PC-3 (cell line): ENCODE results near the gene MAPKAPK3. TPM values are rescaled to one million over a fixed set of nuclear protein-coding genes. Genes with fewer than 3 reads are reported as not detected.

Experiments
- ATAC-seq: fragments of 200-7000 bp; cut with Tn5 transposase; 2 replicates; pipeline ENCODE4 v1.9.1; 2020; ENCODE audit warnings: mild to moderate bottlenecking, moderate library complexity
- BruUV-seq: library from RNA; stranded (reverse); fragments of 400-500 nt; replicated peaks from 2 replicates; lab custom pipeline; 2021; lab: Mats Ljungman, UMichigan
- CTCF ChIA-PET: fragments of 300-600 bp; sonication (Branson Sonifier 250); formaldehyde crosslinking; loops from one replicate; lab custom pipeline; 2022; ENCODE audit warnings: antibody characterized with exemption; lab: Charles Lee
- POLR2A ChIA-PET: fragments of 300-600 bp; sonication (Branson Sonifier 250); formaldehyde crosslinking; loops from one replicate; lab custom pipeline; 2022; ENCODE audit warnings: antibody characterized with exemption; ENCODE audit not compliant: unreplicated experiment; lab: Charles Lee
- DNase-seq: peaks from one replicate; pipeline ENCODE4 v3.0.0-alpha.2; 2015
- H2AFZ ChIP-seq: fragments of 300-600 bp; sonication (generic); 2 replicates; pipeline ENCODE4 v1.6.0; 2016; ENCODE audit warnings: antibody characterized with exemption, low read length
- H3F3A ChIP-seq: fragments of 300-600 bp; sonication (generic); one replicate; pipeline ENCODE4 v1.6.0; 2017; ENCODE audit warnings: antibody characterized with exemption, low read length, control low read depth, mild to moderate bottlenecking; ENCODE audit not compliant: unreplicated experiment
- H3K27ac ChIP-seq: fragments of 300-600 bp; sonication (generic); 2 replicates; pipeline ENCODE4 v1.5.1; 2016; ENCODE audit warnings: mild to moderate bottlenecking, low read length
- H3K27me3 ChIP-seq: fragments of 300-600 bp; sonication (generic); 2 replicates; pipeline ENCODE4 v1.6.1; 2016; ENCODE audit warnings: low read length, mixed read lengths
- H3K36me3 ChIP-seq: fragments of 300-600 bp; sonication (generic); 2 replicates; pipeline ENCODE4 v1.6.1; 2016; ENCODE audit warnings: low read depth, mixed run types, low read length, mixed read lengths
- H3K4me1 ChIP-seq: fragments of 300-600 bp; sonication (generic); 2 replicates; pipeline ENCODE4 v1.5.1; 2016; ENCODE audit warnings: low read length; ENCODE audit not compliant: insufficient read depth
- H3K4me2 ChIP-seq: fragments of 300-600 bp; sonication (generic); 2 replicates; pipeline ENCODE4 v1.6.0; 2016; ENCODE audit warnings: low read length
- H3K4me3 ChIP-seq: fragments of 300-600 bp; sonication (generic); 2 replicates; pipeline ENCODE4 v1.5.1; 2016; ENCODE audit warnings: mild to moderate bottlenecking, low read length, mixed read lengths
- H3K79me2 ChIP-seq: fragments of 300-600 bp; sonication (generic); 2 replicates; pipeline ENCODE4 v1.6.1; 2017; ENCODE audit warnings: low read length, mixed read lengths
- H3K9ac ChIP-seq: fragments of 300-600 bp; sonication (generic); 2 replicates; pipeline ENCODE4 v1.6.0; 2016; ENCODE audit warnings: mild to moderate bottlenecking, low read length
- H3K9me2 ChIP-seq: fragments of 300-600 bp; sonication (generic); replicated peaks from 2 replicates; pipeline ENCODE4 v1.6.1; 2016; ENCODE audit warnings: mixed run types, low read length, mixed read lengths
- H3K9me3 ChIP-seq: fragments of 300-600 bp; sonication (generic); 2 replicates; pipeline ENCODE4 v1.6.1; 2016; ENCODE audit warnings: low read length, mixed read lengths
- H4K20me1 ChIP-seq: fragments of 300-600 bp; sonication (generic); 2 replicates; pipeline ENCODE4 v1.6.1; 2016; ENCODE audit warnings: low read length, mixed read lengths
- CTCF ChIP-seq: fragments of 300-600 bp; sonication (generic); conservative IDR thresholded peaks from 2 replicates; pipeline ENCODE4 v1.5.1; 2017; ENCODE audit warnings: antibody characterized with exemption, low read depth, mild to moderate bottlenecking, low read length
- EZH2 ChIP-seq: fragments of 300-600 bp; sonication (generic); IDR thresholded peaks from one replicate; pipeline ENCODE4 v1.6.1; 2017; ENCODE audit warnings: antibody characterized with exemption, mild to moderate bottlenecking, low read length; ENCODE audit not compliant: unreplicated experiment
- EZH2phosphoT487 ChIP-seq: fragments of 300-600 bp; sonication (generic); IDR thresholded peaks from 2 replicates; pipeline ENCODE4 v1.6.1; 2018; ENCODE audit warnings: mild to moderate bottlenecking, antibody characterized with exemption, low read length, borderline replicate concordance
- intact Hi-C: fragments of 100-400 bp; cut with micrococcal nuclease; formaldehyde crosslinking; loops from 2 replicates; pipeline ENCODE4 v1.9.0; 2023
- total RNA-seq: library from RNA; depleted of rRNA; stranded (reverse); fragments of >200 nt; gene quantifications from 2 replicates; pipeline ENCODE4 v1.2.3, GENCODE V29; 2014

The MAPKAPK3 gene
- total RNA-seq, 1 experiment from 2014 or later: 142 TPM

- H3K9ac ChIP-seq: no peak overlapping the region
- ATAC-seq: no peak
Measured at GRCh38 chr3:50661321-50661837, 44.4 kb downstream of the MAPKAPK3 start.

DNA sequence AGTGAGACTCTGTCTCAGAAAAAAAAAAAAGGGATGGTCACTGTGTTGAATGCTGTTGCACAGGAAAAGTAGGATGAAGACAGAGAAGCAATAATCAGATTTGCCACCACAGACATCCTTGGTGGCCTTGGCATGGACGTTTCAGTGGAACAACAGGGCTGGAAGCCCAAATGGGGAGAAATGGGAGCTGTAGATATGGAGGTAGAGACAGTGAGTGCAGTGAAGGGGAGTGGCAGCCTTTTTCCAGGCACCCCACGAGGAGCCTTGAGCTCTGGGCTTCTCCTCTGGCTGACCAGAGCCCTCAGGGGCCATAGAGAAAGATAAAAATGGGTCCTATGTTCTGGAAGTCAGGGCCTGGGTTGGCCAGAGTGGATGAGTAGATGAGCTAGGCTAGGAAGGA is 45.5 kb downstream of the MAPKAPK3 start:
- no TSS peak for BruUV-seq
- H3K9ac ChIP-seq: no peak overlapping the region
- ATAC-seq: no peak

More at GRCh38 chr3:50661321-50661837, 44.4 kb downstream of the MAPKAPK3 start:
- Histone ChIP-seq H3K27ac (no peak overlapping the region), H3K9me2 (no peaks in the 10 kb centered on the region), H3F3A (no peaks in the 10 kb centered on the region), H3K36me3 (no peaks in the 10 kb centered on the region), H3K4me1 (no peaks in the 10 kb centered on the region), H3K79me2 (no peaks in the 10 kb centered on the region), H3K27me3 (no peaks in the 10 kb centered on the region), H4K20me1 (no peaks in the 10 kb centered on the region), H3K4me3 (no peak overlapping the region), H3K9me3 (no peaks in the 10 kb centered on the region), H3K4me2 (no peak overlapping the region), H2AFZ (no peak overlapping the region)
- no peak for TF ChIP-seq CTCF
- TF ChIP-seq EZH2phosphoT487: no peak
- no peak for TF ChIP-seq EZH2
- intact Hi-C loops: no loop called here
- no TSS peak for BruUV-seq
- ChIA-PET CTCF (no interaction called here), POLR2A (interaction anchor here (0.6 kb wide), 1 partner anchor 94 kb away, joined by 5 read pairs; the partner anchor contains the start of gene C3orf18)
- no peak for DNase-seq

More for the DNA sequence above, 45.5 kb downstream of the MAPKAPK3 start:
- TF ChIP-seq EZH2phosphoT487 (no peak), EZH2 (no peak), CTCF (no peak)
- H3K27ac ChIP-seq: no peak overlapping the region
- H3K36me3 ChIP-seq: no peaks in the 10 kb centered on the region
- ChIA-PET POLR2A (no interaction called here), CTCF (interaction anchor here (1.0 kb wide), 1 partner anchor 51 kb away, joined by 3 read pairs; the partner anchor contains the start of gene CISH)
- DNase-seq: no peak
- H3K9me2 ChIP-seq: no peaks in the 10 kb centered on the region
- H3K79me2 ChIP-seq: no peaks in the 10 kb centered on the region
- H3K4me2 ChIP-seq: no peak overlapping the region
- no peak overlapping the region for H2AFZ ChIP-seq
- no peaks in the 10 kb centered on the region for H3K4me1 ChIP-seq
- H3F3A ChIP-seq: no peaks in the 10 kb centered on the region
- H4K20me1 ChIP-seq: no peaks in the 10 kb centered on the region
- H3K9me3 ChIP-seq: no peaks in the 10 kb centered on the region
- H3K4me3 ChIP-seq: no peak overlapping the region
- intact Hi-C loops: no loop called here
- no peaks in the 10 kb centered on the region for H3K27me3 ChIP-seq
